ENCODE measurements around the gene HPCAL4.

Gene HPCAL4

GRCh38 chr1:39691383-39692151 is at the start of gene HPCAL4:
Gene HPCAL4 (minus strand): TSS chr1:39691433. CDS start chr1:39684603, 6,830 bp downstream.
- peak; percentile 82 for DNase-seq (ENCODE audit: low spot score)

GRCh38 chr1:39738622-39739366 is 47.6 kb upstream of the HPCAL4 start, which contains the start of gene PPIE:
Gene PPIE (plus strand): TSS chr1:39738882. CDS start chr1:39738901, 19 bp downstream.
- peak; percentile 91 for DNase-seq (ENCODE audit: low spot score)

GRCh38 chr1:39737546-39738169 is 46.4 kb upstream of the HPCAL4 start:
- no peak for DNase-seq (ENCODE audit: low spot score)

- no peak for DNase-seq (ENCODE audit: low spot score)
These were observed 44.5 kb upstream of the HPCAL4 start for GRCh38 chr1:39735731-39736130.

- DNase-seq (ENCODE audit: low spot score), result no peak
These were observed 41.9 kb upstream of the HPCAL4 start for GRCh38 chr1:39733161-39733560.

- DNase-seq (ENCODE audit: low spot score), result no peak
These were observed 41.5 kb upstream of the HPCAL4 start for GRCh38 chr1:39732730-39733129.

- no peak for DNase-seq (ENCODE audit: low spot score)
These were observed 38.6 kb upstream of the HPCAL4 start for GRCh38 chr1:39729842-39730241.

GRCh38 chr1:39729030-39729429 is 37.8 kb upstream of the HPCAL4 start:
- DNase-seq (ENCODE audit: low spot score), result no peak

- no peak for DNase-seq (ENCODE audit: low spot score)
These were observed 36.7 kb upstream of the HPCAL4 start for GRCh38 chr1:39727932-39728317.

- DNase-seq (ENCODE audit: low spot score), result no peak
These were observed 36.1 kb upstream of the HPCAL4 start for GRCh38 chr1:39727221-39727931.

- DNase-seq (ENCODE audit: low spot score), result no peak
These were observed 35.4 kb upstream of the HPCAL4 start for GRCh38 chr1:39726600-39726999.

GRCh38 chr1:39722495-39722894 is 31.3 kb upstream of the HPCAL4 start:
- DNase-seq (ENCODE audit: low spot score), result no peak

- no peak for DNase-seq (ENCODE audit: low spot score)
These were observed 30.4 kb upstream of the HPCAL4 start for GRCh38 chr1:39721664-39722063.

- peak; percentile 25 for DNase-seq (ENCODE audit: low spot score)
These were observed 29.1 kb upstream of the HPCAL4 start for GRCh38 chr1:39720094-39720999.

- DNase-seq (ENCODE audit: low spot score), result no peak
These were observed 26.6 kb upstream of the HPCAL4 start for GRCh38 chr1:39717809-39718208.

GRCh38 chr1:39713557-39713956 is 22.3 kb upstream of the HPCAL4 start:
- DNase-seq (ENCODE audit: low spot score), result no peak

- DNase-seq (ENCODE audit: low spot score), result no peak
These were observed 20.7 kb upstream of the HPCAL4 start for GRCh38 chr1:39711966-39712340.

GRCh38 chr1:39711104-39711965 is 20.1 kb upstream of the HPCAL4 start:
- DNase-seq (ENCODE audit: low spot score), result no peak

GRCh38 chr1:39707506-39707905 is 16.3 kb upstream of the HPCAL4 start:
- DNase-seq (ENCODE audit: low spot score), result no peak

GRCh38 chr1:39704757-39705156 is 13.5 kb upstream of the HPCAL4 start:
- DNase-seq (ENCODE audit: low spot score), result no peak

All from AG08396 (cell line).